ENCODE results near the gene AGAP4. TPM values are rescaled to one million over a fixed set of nuclear protein-coding genes. Genes with fewer than 3 reads are reported as not detected.
"Not testable (repeated sequence)": the region's sequence is repeated elsewhere in the genome, so short reads cannot be mapped to it uniquely, and the experiment has no call there.

AGAP4 gene
- total and polyA plus RNA-seq, 12 donors = 3.2 to 49.0 (median 10.8) TPM

- peaks cover 0 to 15% of the 10 kb centered on the region in 2 donors for H3K36me3 ChIP-seq (replicated peaks in 1 of 2)
- 28 to 44% (median 43%) methylated on average over 1 of the region's 1 CpG; no CpG with 5 or more reads in 1 of the 4 donors for WGBS, 4 donors
- H3K4me1 ChIP-seq (replicated peaks in 1 of 2); H3K9me3 ChIP-seq (replicated peaks in 1 of 3); H3K4me3 ChIP-seq; H3K27me3 ChIP-seq; intact Hi-C loops (cut with DNase I); H3K27ac ChIP-seq: not testable (repeated sequence)
- peak in 4 of 7 donors; percentile 27 to 58 (median 38) for DNase-seq
Measured at GRCh38 chr10:45786217-45786616, 61.1 kb downstream of the AGAP4 start.

Small RNA genes lying within 50 kb of the gene (small RNA-seq; reads per million reads assigned to genes)
- 0 reads per million in 2 donors for gene AC012044.1
- gene RNA5SP310 = 0 reads per million in 2 donors

Other genes starting within 250 kb of the AGAP4 start
- gene ZFAND4, start 174.7 kb downstream of the AGAP4 start, total RNA-seq = 10 to 100 TPM; 11.0 to 48.7 (median 31.4) TPM
- gene ZFAND4, start 174.7 kb downstream of the AGAP4 start, polyA plus RNA-seq = 10 to 100 TPM in 1 of 3 donors, 1 to 10 TPM in 2; 7.1 to 12.4 (median 8.5) TPM
- gene WASHC2C, start 120.2 kb downstream of the AGAP4 start, total RNA-seq = 10 to 100 TPM; 24.5 to 60.6 (median 36.2) TPM
- 10 to 100 TPM; 35.4 to 41.0 (median 37.3) TPM for gene WASHC2C, start 120.2 kb downstream of the AGAP4 start, polyA plus RNA-seq
- gene TIMM23, start 125.0 kb upstream of the AGAP4 start, total RNA-seq = 100 to 1,000 TPM in 1 of 9 donors, 10 to 100 TPM in 8; 47.2 to 119 (median 64.2) TPM
- gene TIMM23, start 125.0 kb upstream of the AGAP4 start, polyA plus RNA-seq = 100 to 1,000 TPM in 1 of 3 donors, 10 to 100 TPM in 2; 61.2 to 135 (median 86.7) TPM
- 100 to 1,000 TPM; 123 to 187 (median 127) TPM for gene NCOA4, start 183.1 kb upstream of the AGAP4 start, total RNA-seq
- 100 to 1,000 TPM in 1 of 3 donors, 10 to 100 TPM in 2; 22.2 to 134 (median 30.5) TPM for gene NCOA4, start 183.1 kb upstream of the AGAP4 start, polyA plus RNA-seq
- gene MSMB, start 198.8 kb upstream of the AGAP4 start, total RNA-seq = not detected
- gene MSMB, start 198.8 kb upstream of the AGAP4 start, polyA plus RNA-seq = not detected